ENCODE measurements around the gene SLX1A. TPM values are rescaled to one million over a fixed set of nuclear protein-coding genes. Genes with fewer than 3 reads are reported as not detected.
A peak's percentile ranks its signal among the peaks of the same experiment; 100 is the strongest.

Gene SLX1A
- total and polyA plus RNA-seq, 9 of the 15 experiments (the other 6 are each of a cell fraction or from before 2014, with no cell fraction given), result 2.3 to 86.5 (median 11.6) TPM

DNA sequence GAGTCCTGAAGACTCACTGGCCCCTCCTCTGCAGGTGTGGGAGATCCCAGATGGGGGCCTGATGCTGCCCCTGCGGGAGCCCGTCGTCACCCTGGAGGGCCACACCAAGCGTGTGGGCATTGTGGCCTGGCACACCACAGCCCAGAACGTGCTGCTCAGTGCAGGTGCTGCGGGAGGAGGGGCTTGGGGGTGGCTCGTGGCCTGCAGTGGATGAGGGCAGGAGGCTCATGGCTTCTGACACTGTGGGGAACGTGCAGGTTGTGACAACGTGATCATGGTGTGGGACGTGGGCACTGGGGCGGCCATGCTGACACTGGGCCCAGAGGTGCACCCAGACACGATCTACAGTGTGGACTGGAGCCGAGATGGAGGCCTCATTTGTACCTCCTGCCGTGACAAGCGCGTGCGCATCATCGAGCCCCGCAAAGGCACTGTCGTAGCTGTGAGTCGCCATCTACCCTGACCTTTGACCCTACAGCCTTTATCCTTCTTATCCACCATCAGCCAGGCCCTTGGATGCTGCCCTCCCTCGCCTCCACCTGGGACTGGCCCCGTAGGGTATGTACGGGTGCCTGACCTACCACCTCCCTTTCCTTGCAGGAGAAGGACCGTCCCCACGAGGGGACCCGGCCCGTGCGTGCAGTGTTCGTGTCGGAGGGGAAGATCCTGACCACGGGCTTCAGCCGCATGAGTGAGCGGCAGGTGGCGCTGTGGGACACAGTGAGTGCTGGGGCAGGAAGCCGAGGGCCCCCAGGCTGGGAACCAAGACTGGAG, 6.7 kb upstream of the SLX1A start (continued):
- TF ChIP-seq MLLT1 (IDR thresholded peaks at IDR 0.05) (peak in 1 of 2 experiments; percentile 19; a peak in 1 of 4 replicates), ZBTB33 (CRISPR knock-in tag; IDR thresholded peaks at IDR 0.05) (peak; percentile 76), KLF1 (tag; IDR thresholded peaks at IDR 0.05) (no peak), CTBP1 (IDR thresholded peaks at IDR 0.05; ENCODE audit: borderline replicate concordance) (peak; percentile 97), CEBPB (tag; IDR thresholded peaks at IDR 0.05) (no peak), SAFB (IDR thresholded peaks at IDR 0.05; ENCODE audit: borderline replicate concordance, low read depth, low read length) (peak; percentile 96), EHMT2 (IDR thresholded peaks at IDR 0.05) (no peak), ZZZ3 (IDR thresholded peaks at IDR 0.05) (no peak), TCF3 (CRISPR knock-in tag; IDR thresholded peaks at IDR 0.05) (peak; percentile 54), HNRNPLL (IDR thresholded peaks at IDR 0.05; ENCODE audit: low read depth, low read length, poor library complexity, severe bottlenecking) (peak; percentile 32), ATF4 (CRISPR knock-in tag; IDR thresholded peaks at IDR 0.05) (no peak), ZNF707 (CRISPR knock-in tag; conservative IDR thresholded peaks at IDR 0.05) (no peak), ZNF41 (CRISPR knock-in tag; conservative IDR thresholded peaks at IDR 0.05) (no peak), BHLHE40 (IDR thresholded peaks at IDR 0.05; ENCODE audit: low read length) (peak; percentile 66), ZNF133 (CRISPR knock-in tag; IDR thresholded peaks at IDR 0.05) (no peak), RCOR1 (IDR thresholded peaks at IDR 0.05; ENCODE audit: borderline replicate concordance in 1 of 2, low read depth in 2 of 2, low read length in 2 of 2) (peak in 1 of 2 experiments; percentile 81; a peak in 2 of 4 replicates), NR2C1 (IDR thresholded peaks at IDR 0.05) (peak; percentile 97), NR2C1 (tag; IDR thresholded peaks at IDR 0.05) (peak; percentile 97), CC2D1A (IDR thresholded peaks at IDR 0.05) (peak; percentile 55; the same call in 1 of the 2 replicates), GABPA (tag; conservative IDR thresholded peaks at IDR 0.05; ENCODE audit: low read depth) (no peak), RAD21 (CRISPR knock-in tag; conservative IDR thresholded peaks at IDR 0.05 in 1 of 2, IDR thresholded peaks at IDR 0.05 in 1 of 2) (peak; percentile 26 to 72)
- TF ChIP-seq, protein P1, sequence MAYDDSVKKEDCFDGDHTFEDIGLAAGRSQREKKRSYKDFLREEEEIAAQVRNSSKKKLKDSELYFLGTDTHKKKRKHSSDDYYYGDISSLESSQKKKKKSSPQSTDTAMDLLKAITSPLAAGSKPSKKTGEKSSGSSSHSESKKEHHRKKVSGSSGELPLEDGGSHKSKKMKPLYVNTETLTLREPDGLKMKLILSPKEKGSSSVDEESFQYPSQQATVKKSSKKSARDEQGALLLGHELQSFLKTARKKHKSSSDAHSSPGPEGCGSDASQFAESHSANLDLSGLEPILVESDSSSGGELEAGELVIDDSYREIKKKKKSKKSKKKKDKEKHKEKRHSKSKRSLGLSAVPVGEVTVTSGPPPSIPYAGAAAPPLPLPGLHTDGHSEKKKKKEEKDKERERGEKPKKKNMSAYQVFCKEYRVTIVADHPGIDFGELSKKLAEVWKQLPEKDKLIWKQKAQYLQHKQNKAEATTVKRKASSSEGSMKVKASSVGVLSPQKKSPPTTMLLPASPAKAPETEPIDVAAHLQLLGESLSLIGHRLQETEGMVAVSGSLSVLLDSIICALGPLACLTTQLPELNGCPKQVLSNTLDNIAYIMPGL (CRISPR knock-in tag; IDR thresholded peaks at IDR 0.05), result no peak

Measured in K562 (cell line).